HEK293T (cell line): Measurements from ENCODE around the gene PTPRE.

ENCODE experiments used
- CTCF ChIA-PET: fragments of 350-600 bp; formaldehyde crosslinking; extraction: SDS; loops from one replicate; lab custom pipeline; 2021; ENCODE audit warnings: antibody characterized with exemption, inconsistent platforms; lab: Yijun Ruan, JAX
- POLR2A ChIA-PET: fragments of 350-600 bp; formaldehyde crosslinking; extraction: SDS; loops from one replicate; lab custom pipeline; 2020; ENCODE audit warnings: antibody characterized with exemption, inconsistent platforms; lab: Yijun Ruan, JAX
- DNase-seq: peaks from one replicate; pipeline ENCODE4 v3.0.0; 2012; ENCODE audit warnings: mixed read lengths; ENCODE audit errors: extremely low spot score
- ARNT ChIP-seq: fragments of 450-650 bp; IDR thresholded peaks from 2 replicates; pipeline ENCODE4 v1.6.1; 2017; ENCODE audit warnings: mild to moderate bottlenecking
- BHLHE40 ChIP-seq: fragments of 450-650 bp; IDR thresholded peaks from 2 replicates; pipeline ENCODE4 v1.6.1; 2016; ENCODE audit warnings: mild to moderate bottlenecking, moderate library complexity, borderline replicate concordance
- CTBP1 ChIP-seq: fragments of 450-650 bp; IDR thresholded peaks from 2 replicates; pipeline ENCODE4 v1.6.1; 2016; ENCODE audit warnings: borderline replicate concordance
- ELF4 ChIP-seq: fragments of 450-650 bp; IDR thresholded peaks from 2 replicates; pipeline ENCODE4 v1.6.1; 2017; ENCODE audit warnings: antibody characterized with exemption
- FOXA1 ChIP-seq: fragments of 450-650 bp; IDR thresholded peaks from 2 replicates; pipeline ENCODE4 v1.6.1; 2016; ENCODE audit warnings: mild to moderate bottlenecking
- FOXK2 ChIP-seq: fragments of 450-650 bp; IDR thresholded peaks from 2 replicates; pipeline ENCODE4 v1.6.1; 2016; ENCODE audit warnings: mild to moderate bottlenecking
- FOXM1 ChIP-seq: fragments of 450-650 bp; IDR thresholded peaks from 2 replicates; pipeline ENCODE4 v1.6.1; 2017; ENCODE audit warnings: mild to moderate bottlenecking, borderline replicate concordance
- HDGF ChIP-seq: fragments of 450-650 bp; IDR thresholded peaks from 2 replicates; pipeline ENCODE4 v1.6.1; 2017; ENCODE audit warnings: antibody characterized with exemption, borderline replicate concordance
- L3MBTL2 ChIP-seq: fragments of 450-650 bp; conservative IDR thresholded peaks from 2 replicates; pipeline ENCODE4 v1.6.1; 2016; ENCODE audit warnings: mild to moderate bottlenecking
- LEF1 ChIP-seq: fragments of 450-650 bp; IDR thresholded peaks from 2 replicates; pipeline ENCODE4 v1.6.1; 2017; ENCODE audit warnings: mild to moderate bottlenecking, borderline replicate concordance
- NFRKB ChIP-seq: fragments of 450-650 bp; IDR thresholded peaks from 2 replicates; pipeline ENCODE4 v1.6.1; 2016; ENCODE audit warnings: mild to moderate bottlenecking, moderate library complexity
- PKNOX1 ChIP-seq: fragments of 450-650 bp; IDR thresholded peaks from 2 replicates; pipeline ENCODE4 v1.6.1; 2016
- SP1 ChIP-seq: fragments of 450-650 bp; IDR thresholded peaks from 2 replicates; pipeline ENCODE4 v1.6.1; 2017
- SUZ12 ChIP-seq: fragments of 450-650 bp; IDR thresholded peaks from 2 replicates; pipeline ENCODE4 v1.6.1; 2016; ENCODE audit warnings: mild to moderate bottlenecking
- TARDBP ChIP-seq: fragments of 450-650 bp; IDR thresholded peaks from 2 replicates; pipeline ENCODE4 v1.6.1; 2016
- ZNF384 ChIP-seq: fragments of 450-650 bp; IDR thresholded peaks from 2 replicates; pipeline ENCODE4 v1.6.1; 2016

The PTPRE gene

GRCh38 chr10:127888521-127889312 lies 18.2 kb upstream of the PTPRE start:
- TF ChIP-seq FOXK2: no peak
- TF ChIP-seq FOXM1: no peak
- no peak for TF ChIP-seq CTBP1
- TF ChIP-seq ZNF384: no peak
- TF ChIP-seq L3MBTL2: no peak
- no peak for TF ChIP-seq SUZ12
- TF ChIP-seq HDGF: no peak
- TF ChIP-seq ARNT: no peak
- TF ChIP-seq ELF4: no peak
- POLR2A ChIA-PET: no interaction called here
- no peak for DNase-seq
- CTCF ChIA-PET: no interaction called here

- TF ChIP-seq ZNF384 (no peak), CTBP1 (no peak), FOXK2 (no peak), SUZ12 (no peak), NFRKB (no peak), SP1 (no peak), HDGF (no peak), ARNT (no peak), FOXA1 (no peak), TARDBP (no peak), BHLHE40 (no peak), PKNOX1 (no peak), LEF1 (no peak), ELF4 (no peak), FOXM1 (no peak)
- POLR2A ChIA-PET: no interaction called here
- no peak for DNase-seq
- CTCF ChIA-PET: no interaction called here
These were observed 17.2 kb upstream of the PTPRE start for GRCh38 chr10:127889605-127890195.

GRCh38 chr10:127890216-127890615 lies 16.7 kb upstream of the PTPRE start:
- no peak for DNase-seq
- no peak for TF ChIP-seq L3MBTL2
- no peak for TF ChIP-seq BHLHE40
- no peak for TF ChIP-seq CTBP1
- TF ChIP-seq PKNOX1: no peak
- no peak for TF ChIP-seq ELF4
- TF ChIP-seq NFRKB: no peak
- TF ChIP-seq LEF1: no peak
- no peak for TF ChIP-seq SUZ12
- no peak for TF ChIP-seq TARDBP
- no peak for TF ChIP-seq ARNT
- TF ChIP-seq ZNF384: no peak
- TF ChIP-seq FOXK2: no peak
- TF ChIP-seq FOXA1: no peak
- no peak for TF ChIP-seq FOXM1
- no peak for TF ChIP-seq SP1
- no peak for TF ChIP-seq HDGF
- ChIA-PET POLR2A (no interaction called here), CTCF (no interaction called here)

GRCh38 chr10:127890832-127891334 lies 16.0 kb upstream of the PTPRE start:
- DNase-seq: no peak
- TF ChIP-seq LEF1: no peak
- no peak for TF ChIP-seq FOXM1
- no peak for TF ChIP-seq TARDBP
- no peak for TF ChIP-seq CTBP1
- TF ChIP-seq ELF4: no peak
- TF ChIP-seq PKNOX1: no peak
- no peak for TF ChIP-seq FOXA1
- no peak for TF ChIP-seq HDGF
- no peak for TF ChIP-seq ARNT
- CTCF ChIA-PET: no interaction called here
- POLR2A ChIA-PET: no interaction called here

- CTCF ChIA-PET: no interaction called here
- POLR2A ChIA-PET: no interaction called here
- no peak for DNase-seq
- TF ChIP-seq NFRKB: no peak
- TF ChIP-seq L3MBTL2: no peak
- TF ChIP-seq CTBP1: no peak
- no peak for TF ChIP-seq TARDBP
- TF ChIP-seq FOXM1: no peak
- no peak for TF ChIP-seq LEF1
- no peak for TF ChIP-seq FOXA1
- TF ChIP-seq HDGF: no peak
These were observed 14.2 kb upstream of the PTPRE start, which contains the start of gene CLRN3 for GRCh38 chr10:127892743-127893142. Gene CLRN3, minus strand, starts transcription at chr10:127892941. Its CDS starts 157 bp downstream, at chr10:127892784.

- POLR2A ChIA-PET: no interaction called here
These were observed 12.8 kb upstream of the PTPRE start for GRCh38 chr10:127894146-127894545.

More at GRCh38 chr10:127894146-127894545, 12.8 kb upstream of the PTPRE start:
- CTCF ChIA-PET: no interaction called here
- no peak for TF ChIP-seq CTBP1
- TF ChIP-seq TARDBP: no peak
- TF ChIP-seq L3MBTL2: no peak
- no peak for TF ChIP-seq ZNF384
- TF ChIP-seq NFRKB: no peak
- no peak for TF ChIP-seq PKNOX1
- no peak for DNase-seq
